ENCODE measurements around the gene EGFL8. TPM values are rescaled to one million over a fixed set of nuclear protein-coding genes. Genes with fewer than 3 reads are reported as not detected.

EGFL8 gene
- total and polyA plus RNA-seq, 2 of the 8 experiments (the other 6 are each of a cell fraction or from before 2014, with no cell fraction given), result 5.0 to 9.2 TPM

- Histone ChIP-seq H2BK12ac (ENCODE audit: low read depth, low read length) (no peak overlapping the region), H3K79me1 (ENCODE audit: low read depth, low read length) (no peaks in the 10 kb centered on the region; the same call in 1 of the 2 replicates), H4K20me1 (replicated peaks in 1 of 2; ENCODE audit: control insufficient read depth in 1 of 2, insufficient read depth in 2 of 2, low read length in 2 of 2) (peaks cover 5% of the 10 kb centered on the region in 2 experiments), H3K9ac (replicated peaks in 1 of 4; ENCODE audit: extremely low read depth in 1 of 4, low read depth in 3 of 4, low read length in 3 of 4) (no peak overlapping the region), H3K36me3 (ENCODE audit: control insufficient read depth in 2 of 4, insufficient read depth in 4 of 4, low read length in 3 of 4) (peaks cover 3 to 20% (median 10%) of the 10 kb centered on the region in 4 experiments; a peak in 7 of 8 replicates), H2BK5ac (ENCODE audit: low read depth, low read length) (no peak overlapping the region), H2BK15ac (ENCODE audit: low read length) (no peak overlapping the region), H3K27me3 (replicated peaks in 1 of 4; ENCODE audit: control insufficient read depth in 3 of 4, extremely low read depth in 1 of 4, insufficient read depth in 3 of 4, low read length in 3 of 4) (no peaks in the 10 kb centered on the region), H3K79me2 (ENCODE audit: control insufficient read depth in 1 of 2, insufficient read depth in 2 of 2, low read length in 2 of 2) (peaks cover 0 to 8% of the 10 kb centered on the region in 2 experiments; a peak in 1 of 4 replicates), H3K18ac (ENCODE audit: extremely low read depth, low read length) (no peak overlapping the region), H3K4ac (replicated peaks; ENCODE audit: insufficient read length, low read depth, low read length) (no peak overlapping the region), H3K27ac (ENCODE audit: low read depth, low read length) (no peak overlapping the region), H3K4me2 (ENCODE audit: insufficient read depth in 1 of 2, low read depth in 2 of 2, low read length in 2 of 2) (no peak overlapping the region), H3K4me1 (replicated peaks in 1 of 4; ENCODE audit: control insufficient read depth in 3 of 4, insufficient read depth in 4 of 4, low read length in 3 of 4) (peaks cover 1 to 12% (median 4%) of the 10 kb centered on the region in 4 experiments; a peak in 5 of 7 replicates), H4K5ac (ENCODE audit: insufficient read length, low read depth, low read length) (no peak overlapping the region), H3K9me3 (ENCODE audit: insufficient read depth in 2 of 2, low read depth in 1 of 2, low read length in 1 of 2) (no peaks in the 10 kb centered on the region), H2AFZ (ENCODE audit: low read length) (no peak overlapping the region), H3K23ac (ENCODE audit: insufficient read length) (no peak overlapping the region), H3K4me3 (ENCODE audit: extremely low read depth in 1 of 4, insufficient read depth in 2 of 4, low read depth in 3 of 4, low read length in 4 of 4) (no peak overlapping the region), H3K56ac (replicated peaks; ENCODE audit: insufficient read length, low read depth, low read length) (no peak overlapping the region), H2BK20ac (ENCODE audit: low read length) (no peak overlapping the region), H4K91ac (replicated peaks; ENCODE audit: insufficient read length, low read length) (no peak overlapping the region), H4K8ac (ENCODE audit: extremely low read depth, insufficient read depth, low read length) (no peak overlapping the region), H3K23me2 (ENCODE audit: low read depth, low read length) (no peaks in the 10 kb centered on the region), H3K14ac (ENCODE audit: insufficient read length) (no peak overlapping the region), H2AK5ac (ENCODE audit: low read depth, low read length) (no peak overlapping the region), H2BK120ac (replicated peaks; ENCODE audit: low read depth, low read length) (no peak overlapping the region)
- ChIA-PET CTCF (ENCODE audit: partially characterized antibody) (interaction anchor here (0.7 to 1.6 kb wide), 4 partner anchors 9 to 43 kb away, joined by 3 to 5 read pairs (median 4); no protein-coding TSS in a partner anchor), POLR2A (ENCODE audit: partially characterized antibody) (interaction anchor here (0.8 to 1.5 kb wide), 3 partner anchors 10 to 38 kb away, joined by 3 to 4 read pairs (median 3); no protein-coding TSS in a partner anchor)
- no peak for FAIRE-seq
- 87% methylated on average over 4 of the region's 4 CpGs; no CpG with 5 or more reads in 1 of the 2 experiments for WGBS, 2 experiments (ENCODE audit: extremely low coverage in 1 of 2, insufficient coverage in 1 of 2, insufficient read length in 1 of 2, insufficient replicate concordance in 2 of 2, low coverage in 1 of 2, low lambda C conversion rate in 2 of 2, missing lambda C conversion rate in 1 of 2)
- DNase-seq (ENCODE audit: low read depth in 1 of 2, low spot score in 2 of 2), result no peak
- no peak for TF ChIP-seq EGR1 (IDR thresholded peaks at IDR 0.05; ENCODE audit: borderline replicate concordance, low read depth, low read length)
- TF ChIP-seq KDM4A (IDR thresholded peaks at IDR 0.05; ENCODE audit: low read depth, low read length, severe bottlenecking), result no peak
- no peak for TF ChIP-seq CTBP2 (IDR thresholded peaks at IDR 0.05; ENCODE audit: borderline replicate concordance, insufficient read depth, insufficient read length, low read length)
- TF ChIP-seq RFX5 (IDR thresholded peaks at IDR 0.05; ENCODE audit: borderline replicate concordance, low read depth, low read length), result no peak
- no peak for TF ChIP-seq GABPA (IDR thresholded peaks at IDR 0.05; ENCODE audit: borderline replicate concordance, insufficient read depth, low read length)
These were observed 40.7 kb upstream of the EGFL8 start for GRCh38 chr6:32123681-32124080.

Data from H1 (cell line).